Dedifferentiated amniotic fluid mesenchymal stem cell (primary cell): ENCODE measurements around the gene CCDC137.

ENCODE experiments used
- DNase-seq: peaks from one replicate; pipeline ENCODE4 v3.0.0-alpha.2; 2016; ENCODE audit errors: extremely low spot score

The CCDC137 gene

GRCh38 chr17:81702934-81703746, 36.6 kb downstream of the CCDC137 start, which contains the start of gene MRPL12:
MRPL12 (plus strand) TSS chr17:81703367; CDS start chr17:81703502, 135 bp downstream.
- peak; percentile 92 for DNase-seq

DNA sequence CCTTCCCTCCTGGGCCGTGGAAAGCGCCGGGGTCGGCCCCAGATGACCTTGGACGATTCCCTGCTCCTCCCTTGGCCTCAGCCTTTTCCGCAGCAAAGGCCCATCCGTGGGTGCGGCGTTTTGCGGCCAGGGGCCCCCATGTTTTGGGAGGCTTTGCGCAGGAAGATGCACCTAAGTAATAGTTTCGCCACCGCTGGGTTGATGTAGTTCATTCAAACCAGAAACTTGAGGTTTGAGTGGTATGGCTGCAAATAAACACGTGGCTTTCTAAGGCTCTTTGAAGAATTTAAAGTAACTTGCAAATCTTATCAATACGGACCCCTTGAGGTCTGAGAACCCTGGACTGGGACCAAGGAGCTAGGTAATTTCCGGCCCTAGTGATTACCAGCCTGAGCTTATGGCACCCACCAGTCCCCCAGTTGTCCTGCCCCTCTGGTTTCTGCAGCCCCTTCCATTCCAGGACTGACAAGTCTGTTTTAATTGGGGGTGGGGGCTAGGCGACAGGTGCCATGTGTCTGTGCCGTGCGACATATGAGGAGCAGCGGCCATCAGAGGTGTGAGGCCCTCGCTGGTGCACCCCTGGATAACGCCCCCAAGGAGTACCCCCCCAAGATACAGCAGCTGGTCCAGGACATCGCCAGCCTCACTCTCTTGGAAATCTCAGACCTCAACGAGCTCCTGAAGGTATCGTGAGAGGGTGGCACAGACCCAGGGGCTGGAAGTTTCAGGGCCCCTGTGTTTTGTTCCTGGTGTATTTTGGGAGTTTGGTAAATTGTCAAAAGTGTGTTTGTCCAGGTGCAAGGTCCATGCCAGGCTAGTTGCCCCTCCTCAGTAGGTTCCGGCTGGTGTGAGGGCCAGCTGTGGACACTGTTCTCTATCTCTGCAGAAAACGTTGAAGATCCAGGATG, 37.5 kb downstream of the CCDC137 start:
- DNase-seq, result no peak

GRCh38 chr17:81705518-81706231, 39.1 kb downstream of the CCDC137 start:
- DNase-seq, result no peak

GRCh38 chr17:81706232-81706611, 39.7 kb downstream of the CCDC137 start:
- no peak for DNase-seq

DNA sequence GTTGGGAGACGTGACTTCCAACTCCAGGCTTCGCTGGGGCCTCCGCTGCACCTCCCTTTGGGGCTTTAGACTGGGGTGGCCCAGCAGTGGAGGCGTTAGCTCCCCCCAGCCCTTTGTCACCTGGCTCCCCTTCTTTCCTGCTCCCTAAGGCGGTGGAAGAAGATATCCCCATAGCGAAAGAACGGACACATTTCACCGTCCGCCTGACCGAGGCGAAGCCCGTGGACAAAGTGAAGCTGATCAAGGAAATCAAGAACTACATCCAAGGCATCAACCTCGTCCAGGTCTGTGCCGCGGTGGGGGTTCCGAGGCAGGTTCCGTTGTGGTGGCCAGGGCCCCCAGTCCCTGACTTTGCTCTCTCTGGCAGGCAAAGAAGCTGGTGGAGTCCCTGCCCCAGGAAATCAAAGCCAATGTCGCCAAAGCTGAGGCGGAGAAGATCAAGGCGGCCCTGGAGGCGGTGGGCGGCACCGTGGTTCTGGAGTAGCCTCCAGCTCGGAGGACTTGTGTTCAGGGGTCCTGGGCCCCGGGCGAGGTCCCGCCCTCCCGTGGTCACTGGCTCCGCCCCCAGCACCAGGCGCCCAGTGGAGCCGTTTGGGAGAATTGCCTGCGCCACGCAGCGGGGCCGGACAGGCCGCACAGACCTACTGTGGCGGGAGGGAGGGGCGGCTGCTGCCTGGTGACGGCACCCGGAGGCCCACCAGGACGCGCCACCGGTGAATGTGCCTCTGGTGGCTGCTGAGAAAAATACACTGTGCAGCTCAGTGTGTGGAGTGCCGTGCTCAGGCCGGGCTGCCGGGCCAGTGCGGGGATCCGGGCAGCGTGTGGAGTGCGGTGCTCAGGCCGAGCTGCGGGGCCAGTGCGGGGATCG, 40.5 kb downstream of the CCDC137 start:
- no peak for DNase-seq

DNA sequence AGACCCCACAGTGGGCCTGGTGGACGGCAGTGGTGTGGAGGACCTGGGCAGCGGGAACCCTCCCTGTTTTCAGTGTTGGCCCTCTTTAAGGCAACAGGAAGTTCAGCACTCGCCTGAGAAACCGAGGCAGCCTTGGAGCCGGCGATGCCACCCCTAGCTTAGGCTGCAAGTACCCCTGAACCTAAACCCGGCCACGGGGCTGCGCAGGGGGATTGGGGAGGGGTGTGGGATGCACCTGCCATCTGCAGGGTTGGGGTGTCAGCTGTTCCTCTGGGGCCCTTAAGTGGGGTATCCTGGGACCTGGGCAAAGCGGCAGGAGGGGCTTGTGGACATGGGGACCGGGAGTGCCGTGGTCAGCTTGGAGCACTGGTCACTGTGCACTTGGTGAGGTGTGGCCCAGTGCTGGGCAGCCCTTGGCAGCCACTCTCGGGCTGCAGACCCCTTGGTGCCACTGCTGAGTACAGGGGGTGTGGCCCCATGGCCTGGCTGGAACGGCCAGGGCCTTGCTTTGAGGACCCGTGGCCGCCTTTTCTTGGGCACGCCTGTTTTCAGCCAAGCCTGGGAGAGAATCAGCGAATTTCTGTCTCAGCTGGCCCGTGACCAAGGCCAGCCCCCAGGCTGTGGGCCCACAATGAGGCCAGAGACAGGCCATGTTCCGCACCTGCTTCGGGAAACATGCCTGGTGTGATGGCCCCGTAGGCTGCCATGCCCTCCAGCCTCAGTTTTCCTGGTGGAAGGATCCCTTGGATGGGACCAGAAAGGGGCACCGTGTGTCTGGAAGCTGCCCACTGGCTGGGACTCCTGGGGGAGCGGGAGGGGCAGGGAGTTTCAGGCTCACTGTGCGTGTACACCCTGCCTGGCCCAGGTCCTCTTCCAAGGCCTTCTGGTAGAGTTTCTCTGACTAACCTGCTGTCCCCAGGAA, 41.4 kb downstream of the CCDC137 start:
- no peak for DNase-seq

- DNase-seq, result no peak
These were observed 42.2 kb downstream of the CCDC137 start for GRCh38 chr17:81708739-81709185.

GRCh38 chr17:81710514-81711308, 44.2 kb downstream of the CCDC137 start:
- no peak for DNase-seq

DNA sequence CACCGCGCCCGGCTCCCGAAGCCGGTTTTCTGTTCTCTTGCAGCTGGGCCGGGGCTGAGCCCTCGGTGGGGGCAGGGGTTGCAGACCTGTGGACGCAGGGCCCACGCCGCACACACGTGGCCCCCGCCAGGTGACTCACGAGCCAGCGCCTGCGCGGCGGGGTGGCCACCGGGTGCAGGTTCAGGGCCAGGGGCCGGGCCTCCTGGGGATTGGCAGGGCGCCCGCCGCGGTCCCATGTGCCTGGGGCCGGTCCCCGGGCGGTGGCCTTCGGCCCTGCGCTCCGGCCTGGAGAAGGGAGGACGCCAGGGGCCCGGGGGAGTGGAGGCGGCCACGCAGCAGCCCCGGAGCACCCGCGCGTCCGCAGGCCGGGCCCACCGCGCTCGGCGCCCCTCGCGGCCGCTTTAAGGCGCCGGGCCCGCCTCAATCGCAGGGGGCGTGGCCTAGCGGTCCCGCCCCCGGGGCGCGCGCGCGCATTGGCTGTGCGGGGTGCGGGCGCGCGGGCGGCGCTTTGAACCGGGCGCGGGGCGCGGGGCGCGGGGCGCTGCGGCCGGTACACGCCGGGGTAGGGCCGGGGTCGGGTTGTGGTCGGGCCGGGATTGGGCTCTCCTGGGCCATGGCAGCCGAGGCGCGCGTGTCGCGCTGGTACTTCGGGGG, 45.4 kb downstream of the CCDC137 start, which contains the start of gene SLC25A10:
TSS of gene SLC25A10 (plus strand) at position 471 of the 654 bp plus-strand sequence. CDS start at position 614, 143 bp downstream.
- peak; percentile 22 for DNase-seq

DNA sequence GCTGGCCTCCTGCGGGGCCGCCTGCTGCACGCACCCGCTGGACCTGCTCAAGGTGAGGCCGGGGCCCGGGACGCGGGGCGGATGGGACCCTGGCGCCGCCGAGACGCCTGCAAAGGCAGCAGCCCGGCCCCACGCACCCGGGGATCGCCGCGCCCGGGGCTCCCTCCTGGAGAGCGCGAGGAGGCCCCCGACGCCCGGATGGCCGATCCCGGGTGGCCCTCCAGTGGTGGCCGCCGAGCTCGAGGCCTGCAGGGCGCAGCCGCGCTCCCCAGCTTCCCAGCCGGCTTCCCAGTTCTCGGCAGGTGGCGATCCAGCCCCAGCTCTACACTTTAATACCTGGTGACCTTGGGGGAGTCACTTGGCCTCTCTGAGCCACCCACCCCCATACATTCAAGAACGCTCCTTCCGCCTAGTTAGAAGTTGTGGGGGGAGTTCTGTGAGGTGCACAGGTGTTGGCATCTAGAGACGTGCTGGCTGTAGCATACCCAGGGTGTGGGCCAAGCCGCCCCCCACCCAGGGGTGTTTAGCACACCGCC, 46.0 kb downstream of the CCDC137 start:
- no peak for DNase-seq

GRCh38 chr17:81713004-81713555, 46.5 kb downstream of the CCDC137 start:
- no peak for DNase-seq

- no peak for DNase-seq
These were observed 47.2 kb downstream of the CCDC137 start for GRCh38 chr17:81713556-81714411.

- DNase-seq, result no peak
These were observed 48.0 kb downstream of the CCDC137 start for GRCh38 chr17:81714412-81715106.

GRCh38 chr17:81715107-81715871, 48.8 kb downstream of the CCDC137 start:
- DNase-seq, result no peak
